SU-DHL-6 (cell line): ENCODE data around the gene KAZN.

Experiments
- H2AFZ ChIP-seq: fragments of 200-600 bp; sonication (generic); 2 replicates; pipeline ENCODE4 v1.6.1; 2014; ENCODE audit warnings: low read depth, mild to moderate bottlenecking, moderate library complexity, mixed read lengths, antibody characterized with exemption, low read length; ENCODE audit not compliant: severe bottlenecking
- H3F3A ChIP-seq: fragments of 200-600 bp; shearing (Covaris generic); 2 replicates; pipeline ENCODE4 v1.6.0; 2016; ENCODE audit warnings: antibody characterized with exemption, mild to moderate bottlenecking; ENCODE audit not compliant: insufficient read depth
- H3K27ac ChIP-seq: fragments of 200-600 bp; sonication (generic); 2 replicates; pipeline ENCODE4 v1.5.1; 2016; ENCODE audit warnings: low read depth, mild to moderate bottlenecking, low read length, moderate library complexity, mixed read lengths
- H3K27me3 ChIP-seq: fragments of 200-600 bp; sonication (generic), shearing (Covaris generic); 2 replicates; pipeline ENCODE4 v1.6.0; 2014; ENCODE audit warnings: mild to moderate bottlenecking, low read length
- H3K36me3 ChIP-seq: fragments of 200-600 bp; sonication (generic); 2 replicates; pipeline ENCODE4 v1.6.1; 2014; ENCODE audit warnings: mild to moderate bottlenecking, low read length, mixed read lengths
- H3K4me2 ChIP-seq: fragments of 300-600, 200-600 bp; shearing (Covaris generic), sonication (generic); 2 replicates; pipeline ENCODE4 v1.6.0; 2014; ENCODE audit warnings: low read length, low read depth, mild to moderate bottlenecking; ENCODE audit not compliant: poor library complexity, severe bottlenecking
- H3K4me3 ChIP-seq: fragments of 200-600 bp; sonication (generic); 2 replicates; pipeline ENCODE4 v1.5.1; 2014; ENCODE audit warnings: antibody characterized with exemption, low read length, mild to moderate bottlenecking, mixed read lengths; ENCODE audit not compliant: insufficient read depth, poor library complexity, severe bottlenecking
- H3K79me2 ChIP-seq: fragments of 200-600 bp; sonication (generic); 2 replicates; pipeline ENCODE4 v1.6.1; 2014; ENCODE audit warnings: mild to moderate bottlenecking, low read length, moderate library complexity; ENCODE audit not compliant: insufficient read depth
- H3K9ac ChIP-seq: fragments of 200-600 bp; sonication (generic); 2 replicates; pipeline ENCODE4 v1.7.0; 2014; ENCODE audit warnings: mild to moderate bottlenecking, low read length
- H3K9me2 ChIP-seq: fragments of 200-600 bp; sonication (generic); replicated peaks from 2 replicates; pipeline ENCODE4 v1.6.1; 2014; ENCODE audit warnings: low read length; ENCODE audit not compliant: insufficient read depth
- H3K9me3 ChIP-seq: fragments of 200-600 bp; sonication (generic); 2 replicates; pipeline ENCODE4 v1.6.1; 2014; ENCODE audit warnings: low read length, mixed read lengths; ENCODE audit not compliant: insufficient read depth
- H4K20me1 ChIP-seq: fragments of 200-600 bp; sonication (generic); 2 replicates; pipeline ENCODE4 v1.6.1; 2014; ENCODE audit warnings: low read depth, mild to moderate bottlenecking, antibody characterized with exemption, low read length, moderate library complexity, mixed read lengths
- EZH2phosphoT487 ChIP-seq: fragments of 200-600 bp; sonication (generic), shearing (Covaris generic); conservative IDR thresholded peaks from 2 replicates; pipeline ENCODE4 v1.6.1; 2018; ENCODE audit warnings: mild to moderate bottlenecking, antibody characterized with exemption, low read length, moderate library complexity, mixed read lengths
- TF ChIP-seq, protein P1 (sequence below): fragments of 200-600 bp; sonication (generic); IDR thresholded peaks from one replicate; pipeline ENCODE4 v1.5.1; 2017; ENCODE audit warnings: antibody characterized with exemption, mild to moderate bottlenecking, low read length, moderate library complexity; ENCODE audit not compliant: insufficient read depth, poor library complexity, severe bottlenecking

Gene KAZN

DNA sequence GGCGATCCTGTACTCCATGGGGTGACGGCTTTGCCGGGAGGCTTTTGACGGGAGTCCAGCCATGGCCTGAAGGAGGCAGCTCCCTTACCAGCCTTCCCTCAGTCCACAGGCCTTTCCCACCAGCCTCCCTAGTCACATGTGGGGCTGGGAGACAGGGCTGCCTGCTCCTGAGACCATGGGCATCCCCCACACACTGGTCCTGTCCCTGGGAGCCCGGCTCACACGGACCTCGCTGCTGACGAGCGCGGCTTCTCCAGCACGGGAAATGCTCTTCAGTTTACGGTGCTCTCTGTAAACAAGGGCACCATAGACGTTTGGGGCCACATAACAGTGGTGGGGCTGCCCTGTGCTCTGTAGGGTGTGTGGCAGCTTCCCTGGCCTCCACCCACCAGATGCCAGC, 450.6 kb downstream of the KAZN start:
- Histone ChIP-seq H3K36me3 (no peaks in the 10 kb centered on the region), H3K27me3 (no peaks in the 10 kb centered on the region), H3K4me3 (no peak overlapping the region), H3K4me2 (no peak overlapping the region), H3F3A (no peaks in the 10 kb centered on the region), H3K9me3 (peaks cover 4% of the 10 kb centered on the region; the same call in 1 of the 2 replicates), H3K9me2 (no peaks in the 10 kb centered on the region), H3K27ac (no peak overlapping the region), H4K20me1 (no peaks in the 10 kb centered on the region), H3K9ac (no peak overlapping the region), H2AFZ (no peak overlapping the region), H3K79me2 (no peaks in the 10 kb centered on the region)
- no peak for TF ChIP-seq EZH2phosphoT487
- TF ChIP-seq, protein P1, sequence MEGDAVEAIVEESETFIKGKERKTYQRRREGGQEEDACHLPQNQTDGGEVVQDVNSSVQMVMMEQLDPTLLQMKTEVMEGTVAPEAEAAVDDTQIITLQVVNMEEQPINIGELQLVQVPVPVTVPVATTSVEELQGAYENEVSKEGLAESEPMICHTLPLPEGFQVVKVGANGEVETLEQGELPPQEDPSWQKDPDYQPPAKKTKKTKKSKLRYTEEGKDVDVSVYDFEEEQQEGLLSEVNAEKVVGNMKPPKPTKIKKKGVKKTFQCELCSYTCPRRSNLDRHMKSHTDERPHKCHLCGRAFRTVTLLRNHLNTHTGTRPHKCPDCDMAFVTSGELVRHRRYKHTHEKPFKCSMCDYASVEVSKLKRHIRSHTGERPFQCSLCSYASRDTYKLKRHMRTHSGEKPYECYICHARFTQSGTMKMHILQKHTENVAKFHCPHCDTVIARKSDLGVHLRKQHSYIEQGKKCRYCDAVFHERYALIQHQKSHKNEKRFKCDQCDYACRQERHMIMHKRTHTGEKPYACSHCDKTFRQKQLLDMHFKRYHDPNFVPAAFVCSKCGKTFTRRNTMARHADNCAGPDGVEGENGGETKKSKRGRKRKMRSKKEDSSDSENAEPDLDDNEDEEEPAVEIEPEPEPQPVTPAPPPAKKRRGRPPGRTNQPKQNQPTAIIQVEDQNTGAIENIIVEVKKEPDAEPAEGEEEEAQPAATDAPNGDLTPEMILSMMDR = no peak

DNA sequence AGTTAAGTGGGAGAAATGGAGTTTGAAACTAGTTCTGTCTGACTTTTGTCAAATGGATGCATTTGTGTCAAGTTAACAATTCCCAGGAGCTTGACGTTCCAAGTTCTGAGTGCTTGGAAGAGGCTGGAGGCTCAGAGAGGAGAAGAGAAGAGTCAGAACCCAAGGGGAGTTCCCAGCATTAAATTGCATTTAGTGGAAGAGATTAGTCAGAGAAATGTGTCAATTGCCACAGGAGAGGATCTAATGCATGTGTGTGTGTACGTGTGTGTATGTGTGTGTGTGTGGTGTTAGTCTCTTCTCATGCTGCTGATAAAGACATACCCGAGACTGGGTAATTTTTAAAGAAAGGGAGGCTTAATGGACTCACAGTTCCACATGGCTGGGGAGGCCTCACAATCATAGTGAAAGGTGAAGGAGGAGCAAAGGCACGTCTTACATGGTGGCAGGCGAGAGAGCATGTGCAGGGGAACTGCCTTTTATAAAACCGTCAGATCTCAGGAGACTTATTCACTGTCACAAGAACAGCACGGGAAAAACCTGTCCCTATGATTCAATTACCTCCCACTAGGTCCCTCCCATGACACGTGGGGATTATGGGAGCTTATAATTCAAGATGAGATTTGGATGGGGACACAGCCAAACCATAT, 453.5 kb downstream of the KAZN start:
- no peak overlapping the region for H3K9ac ChIP-seq
- no peaks in the 10 kb centered on the region for H4K20me1 ChIP-seq
- no peaks in the 10 kb centered on the region for H3F3A ChIP-seq
- no peaks in the 10 kb centered on the region for H3K36me3 ChIP-seq
- TF ChIP-seq EZH2phosphoT487 = no peak
- TF ChIP-seq, protein P1 = no peak
- no peaks in the 10 kb centered on the region for H3K79me2 ChIP-seq
- H3K4me3 ChIP-seq = no peak overlapping the region
- peaks cover 4% of the 10 kb centered on the region; the same call in 1 of the 2 replicates for H3K9me3 ChIP-seq
- no peaks in the 10 kb centered on the region for H3K27me3 ChIP-seq
- no peaks in the 10 kb centered on the region for H3K9me2 ChIP-seq
- H3K4me2 ChIP-seq = no peak overlapping the region
- no peak overlapping the region for H2AFZ ChIP-seq
- H3K27ac ChIP-seq = no peak overlapping the region

DNA sequence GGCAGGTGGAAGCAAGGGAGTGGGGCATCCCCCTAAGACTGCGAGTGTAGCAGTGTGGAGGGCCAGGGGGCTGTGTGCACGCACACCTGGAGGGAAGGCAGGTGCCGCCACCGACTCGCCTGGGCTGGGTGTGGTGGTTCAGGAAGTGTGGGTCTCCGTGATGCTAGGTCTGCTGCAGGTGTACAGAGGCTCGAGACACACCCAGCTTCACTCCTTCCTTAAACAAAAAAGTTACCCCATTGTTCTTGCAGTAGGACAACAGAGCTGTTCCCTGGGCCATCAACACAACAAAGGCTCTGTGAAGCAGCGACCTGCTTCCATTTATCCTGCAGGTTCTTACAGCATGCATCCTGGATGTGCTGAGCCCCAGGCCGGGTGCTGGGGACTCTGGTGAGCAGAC, 454.7 kb downstream of the KAZN start:
- Histone ChIP-seq H3K4me3 (no peak overlapping the region), H3K27ac (no peak overlapping the region), H3K27me3 (no peaks in the 10 kb centered on the region), H2AFZ (no peak overlapping the region), H3K9ac (no peak overlapping the region), H3K36me3 (no peaks in the 10 kb centered on the region), H4K20me1 (no peaks in the 10 kb centered on the region), H3K79me2 (no peaks in the 10 kb centered on the region), H3F3A (no peaks in the 10 kb centered on the region), H3K4me2 (no peak overlapping the region), H3K9me2 (no peaks in the 10 kb centered on the region), H3K9me3 (peaks cover 4% of the 10 kb centered on the region; the same call in 1 of the 2 replicates)
- no peak for TF ChIP-seq EZH2phosphoT487
- TF ChIP-seq, protein P1 = no peak
